Measurements from ENCODE around the gene MIGA1.

Gene MIGA1

DNA sequence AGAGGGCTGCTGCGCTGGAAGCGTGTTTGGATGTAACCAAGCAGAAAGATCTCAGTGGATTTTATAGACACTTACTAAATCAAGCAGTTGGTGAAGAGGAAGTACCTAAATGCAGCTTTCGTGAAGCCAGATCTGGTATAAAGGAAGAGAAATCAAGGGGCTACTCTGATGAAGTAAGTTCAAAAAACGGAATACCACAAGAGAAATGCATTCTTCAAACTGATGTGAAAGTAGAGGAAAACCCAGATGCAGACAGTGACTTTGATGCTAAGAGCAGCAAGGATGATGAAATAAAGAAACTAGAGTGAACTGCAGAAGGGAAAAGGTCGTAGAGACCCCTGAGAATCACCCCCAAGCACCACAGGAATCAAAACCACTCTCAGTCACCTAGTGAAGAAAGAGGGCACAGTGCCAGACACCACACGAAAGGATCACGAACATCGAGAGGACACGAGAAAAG is 68.2 kb downstream of the MIGA1 start:
- no peak for DNase-seq (ENCODE audit: low read depth)

GRCh38 chr1:77850082-77850481 is 70.6 kb downstream of the MIGA1 start:
- no peak for DNase-seq (ENCODE audit: low read depth)

DNA sequence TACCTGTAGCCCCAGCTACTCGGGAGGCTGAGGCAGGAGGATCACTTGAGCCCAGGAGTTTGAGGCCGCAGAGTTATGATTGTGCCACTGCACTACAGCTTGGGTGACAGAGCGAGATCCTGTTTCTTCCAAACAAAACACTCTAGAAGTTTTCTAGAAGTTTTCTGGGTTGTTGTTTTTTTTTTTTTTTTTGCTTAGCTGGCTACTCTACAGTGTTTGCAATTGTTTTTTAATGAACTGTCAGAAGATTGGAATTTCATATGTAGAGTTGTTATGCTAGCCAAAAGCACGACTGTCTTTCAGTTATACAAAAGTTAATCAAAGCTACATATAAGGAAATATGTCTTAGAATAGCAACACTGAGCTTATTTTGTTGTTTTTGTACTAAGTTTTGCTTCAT is 78.1 kb downstream of the MIGA1 start:
- DNase-seq (ENCODE audit: low read depth): no peak

GRCh38 chr1:77858725-77859124 is 79.3 kb downstream of the MIGA1 start:
- no peak for DNase-seq (ENCODE audit: low read depth)

DNA sequence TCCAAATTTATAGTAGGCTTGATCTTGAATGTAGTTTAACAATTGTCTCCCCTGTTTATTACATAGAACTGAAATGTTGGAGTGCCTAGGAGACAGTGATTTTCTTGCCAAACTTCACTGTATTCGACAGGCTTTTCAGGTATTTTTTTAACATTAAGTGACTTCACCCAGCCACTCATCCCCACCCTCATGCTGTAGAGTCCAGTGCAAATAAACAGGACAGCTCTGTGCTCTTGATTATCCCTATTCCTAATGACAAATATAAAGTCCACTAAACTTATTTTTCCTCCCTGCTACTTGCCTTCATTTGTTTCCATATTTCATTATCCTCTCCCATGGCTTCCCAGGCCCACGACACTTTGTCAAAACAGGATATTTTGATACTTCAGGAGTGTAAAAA is 79.8 kb downstream of the MIGA1 start:
- DNase-seq (ENCODE audit: low read depth): no peak

- no peak for DNase-seq (ENCODE audit: low read depth)
Observed at GRCh38 chr1:77866296-77866695, 86.8 kb downstream of the MIGA1 start.

GRCh38 chr1:77872645-77873044 is 93.2 kb downstream of the MIGA1 start:
- no peak for DNase-seq (ENCODE audit: low read depth)

- no peak for DNase-seq (ENCODE audit: low read depth)
Observed at GRCh38 chr1:77873461-77873860, 94.0 kb downstream of the MIGA1 start.

GRCh38 chr1:77874804-77875445 is 95.5 kb downstream of the MIGA1 start:
- DNase-seq (ENCODE audit: low read depth): no peak

- DNase-seq (ENCODE audit: low read depth): no peak
Observed at GRCh38 chr1:77876884-77877283, 97.4 kb downstream of the MIGA1 start.

GRCh38 chr1:77881061-77881460 is 101.6 kb downstream of the MIGA1 start:
- DNase-seq (ENCODE audit: low read depth): no peak

- no peak for DNase-seq (ENCODE audit: low read depth)
Observed at GRCh38 chr1:77882411-77882810, 103.0 kb downstream of the MIGA1 start.

DNA sequence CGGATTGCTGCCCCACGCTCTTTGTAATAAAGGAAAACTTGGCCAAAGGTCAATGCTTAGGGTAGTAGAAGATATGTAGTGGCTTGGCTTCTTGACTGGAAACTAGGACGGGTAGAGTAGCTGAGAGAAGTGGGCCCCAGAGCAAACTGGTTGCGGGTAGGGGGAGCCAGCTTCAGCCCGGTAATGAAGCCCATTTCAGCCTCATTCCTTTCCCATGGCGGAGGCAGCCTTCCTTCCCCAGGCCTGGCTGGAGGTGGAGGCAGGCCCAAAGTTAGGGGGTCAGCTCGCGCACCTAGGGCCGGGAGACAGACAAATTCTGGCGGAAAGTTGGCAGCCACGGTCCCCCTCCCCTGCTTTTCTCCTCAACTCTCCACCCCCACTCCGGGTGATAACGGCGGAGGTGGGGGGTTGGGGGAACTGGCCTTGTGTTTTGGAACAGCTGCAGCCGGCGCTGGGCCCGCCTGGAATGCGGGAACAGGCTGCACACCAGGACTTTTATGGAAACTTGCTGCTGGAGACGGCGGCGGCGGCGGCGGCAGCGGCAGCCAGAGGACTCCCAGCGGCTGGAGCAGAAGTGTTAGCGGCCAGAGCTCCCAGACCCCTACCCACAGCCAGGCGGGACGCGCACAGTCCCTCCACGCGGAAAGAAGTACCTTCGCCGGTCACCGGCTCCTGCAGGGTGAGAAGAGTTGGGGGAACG is 108.8 kb downstream of the MIGA1 start, which contains the start of gene NEXN:
Gene NEXN (plus strand): TSS at position 544 of the 700 bp plus-strand sequence. CDS start 27,483 bp downstream, outside the sequence.
- DNase-seq (ENCODE audit: low read depth): no peak

GRCh38 chr1:77888781-77889642 is 109.6 kb downstream of the MIGA1 start:
- no peak for DNase-seq (ENCODE audit: low read depth)

GRCh38 chr1:77889671-77890070 is 110.2 kb downstream of the MIGA1 start:
- DNase-seq (ENCODE audit: low read depth): no peak

DNA sequence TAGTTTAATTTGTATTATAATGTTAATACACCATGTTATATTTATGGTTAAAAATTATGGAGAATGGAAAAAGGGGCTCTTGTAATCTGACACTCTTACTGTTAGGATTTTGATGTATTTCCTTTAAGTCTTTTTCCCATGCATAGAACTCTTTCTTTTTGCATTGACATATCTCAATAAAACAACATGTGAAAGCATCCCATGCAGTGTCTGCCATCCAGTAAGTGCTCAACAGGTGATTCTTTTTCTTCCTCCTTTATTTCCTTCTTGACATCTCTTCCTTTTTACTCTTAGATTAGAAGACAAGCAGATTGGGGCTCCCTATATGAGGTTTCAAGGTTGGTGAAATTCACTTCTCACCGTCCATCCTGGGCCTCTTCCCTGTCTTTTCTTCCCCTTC is 111.8 kb downstream of the MIGA1 start:
- no peak for DNase-seq (ENCODE audit: low read depth)

GRCh38 chr1:77899647-77900320 is 120.3 kb downstream of the MIGA1 start:
- no peak for DNase-seq (ENCODE audit: low read depth)

DNA sequence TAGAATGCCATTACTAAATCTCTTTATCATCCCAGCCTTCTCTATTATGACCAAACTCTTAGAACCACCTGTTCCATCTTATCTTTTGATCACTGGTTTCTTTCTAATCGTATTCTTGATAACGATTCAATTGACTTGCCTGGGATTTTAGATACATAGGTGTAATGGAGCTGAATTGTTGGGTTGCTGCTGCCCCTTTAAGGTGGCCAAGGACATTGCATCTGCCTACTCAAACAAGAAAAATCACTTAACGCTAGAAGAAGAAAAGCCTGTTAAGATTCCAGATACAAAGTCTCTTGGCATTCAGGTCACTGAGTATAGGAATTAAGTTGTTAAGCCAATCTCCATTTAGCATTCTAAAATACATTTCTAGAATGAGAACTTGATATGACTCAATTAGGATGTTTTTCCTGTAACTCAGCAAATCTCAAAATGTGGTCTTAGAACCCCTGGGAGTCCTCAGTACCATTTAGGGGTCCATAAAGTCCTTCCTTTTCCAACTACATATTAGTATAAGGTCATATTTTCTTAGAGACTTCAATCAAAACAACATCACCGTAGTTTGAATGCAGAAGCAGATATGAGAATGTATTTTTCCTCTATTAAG is 121.3 kb downstream of the MIGA1 start:
- DNase-seq (ENCODE audit: low read depth): no peak

- DNase-seq (ENCODE audit: low read depth): no peak
Observed at GRCh38 chr1:77905603-77906002, 126.2 kb downstream of the MIGA1 start.

- no peak for DNase-seq (ENCODE audit: low read depth)
Observed at GRCh38 chr1:77906019-77906545, 126.6 kb downstream of the MIGA1 start.

- DNase-seq (ENCODE audit: low read depth): no peak
Observed at GRCh38 chr1:77906624-77907023, 127.2 kb downstream of the MIGA1 start.

All from activated T-cell treated with anti-CD3 and anti-CD28 coated beads for 1 hour (primary cell).